ENCODE results near the gene LANCL3.
"Not testable (repeated sequence)": the region's sequence is repeated elsewhere in the genome, so short reads cannot be mapped to it uniquely, and the experiment has no call there.

DNA sequence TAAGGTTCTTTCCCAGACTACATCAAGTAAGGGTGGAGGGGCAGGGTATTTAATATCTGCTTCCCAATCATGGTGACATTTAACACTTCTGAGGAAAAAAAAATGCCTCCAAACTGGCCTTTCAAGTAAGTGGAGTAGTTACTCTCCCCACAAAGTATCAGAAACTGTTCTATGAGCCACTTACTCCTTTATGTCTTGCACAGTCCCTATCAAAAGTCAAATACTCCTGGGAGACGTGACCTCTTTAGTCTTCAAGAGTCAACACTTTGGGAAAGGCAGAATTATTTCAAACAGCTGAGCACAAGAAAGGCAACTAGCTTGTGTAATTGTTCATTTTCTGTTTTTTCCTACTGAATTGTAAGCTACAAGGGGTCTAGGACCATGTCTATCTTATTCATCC lies 1.1 kb upstream of the LANCL3 start:
- TF ChIP-seq CTCF, POLR2A, POLR2AphosphoS5 (IDR thresholded peaks at IDR 0.05): not testable (repeated sequence)
